Immature natural killer cell (primary cell): ENCODE measurements around the gene TEX22. TPM values are rescaled to one million over a fixed set of nuclear protein-coding genes. Genes with fewer than 3 reads are reported as not detected.

ENCODE experiments used
- DNase-seq, 3 donors: peaks; one replicate each; pipeline ENCODE4 v3.0.0; 2022; ENCODE audit warnings: mixed read lengths in 1 of 3
- H3K27ac Mint-ChIP-seq, 6 donors: one replicate each; pipeline ENCODE4 v1.8.0; 2020; ENCODE audit warnings: mixed read lengths in 6 of 6, mild to moderate bottlenecking in 5 of 6, inconsistent platforms in 4 of 6, moderate library complexity in 3 of 6
- H3K27me3 Mint-ChIP-seq, 3 donors: one replicate each; pipeline ENCODE4 v1.8.0; 2020 to 2021; ENCODE audit warnings: low read depth in 3 of 3, mild to moderate bottlenecking in 3 of 3, mixed read lengths in 3 of 3, moderate library complexity in 3 of 3, inconsistent platforms in 1 of 3
- H3K36me3 Mint-ChIP-seq, 3 donors: one replicate each; pipeline ENCODE4 v1.8.0; 2020; ENCODE audit warnings: mixed read lengths in 3 of 3, inconsistent platforms in 2 of 3, mild to moderate bottlenecking in 2 of 3
- H3K4me1 Mint-ChIP-seq, 2 donors: one replicate each; pipeline ENCODE4 v1.8.0; 2020; ENCODE audit warnings: inconsistent platforms in 2 of 2, mild to moderate bottlenecking in 2 of 2, mixed read lengths in 2 of 2, moderate library complexity in 1 of 2
- H3K4me3 Mint-ChIP-seq, 5 donors: one replicate each; pipeline ENCODE4 v1.8.0; 2020; ENCODE audit warnings: mild to moderate bottlenecking in 5 of 5, mixed read lengths in 5 of 5, inconsistent platforms in 3 of 5, moderate library complexity in 3 of 5
- H3K9me3 Mint-ChIP-seq, 6 donors: one replicate each; pipeline ENCODE4 v1.8.0; 2020; ENCODE audit warnings: mild to moderate bottlenecking in 6 of 6, mixed read lengths in 6 of 6, inconsistent platforms in 4 of 6, moderate library complexity in 3 of 6
- polyA plus RNA-seq, 3 donors: library from polyadenylated mRNA; unstranded; fragments of 300-500 nt; fragmentation: Illumina TruSeq; gene quantifications; one replicate each; pipeline ENCODE4 v1.2.3, GENCODE V29; 2021

TEX22 gene
- polyA plus RNA-seq, 3 donors from 2014 or later: 0.52 to 1.0 (median 0.79) TPM

DNA sequence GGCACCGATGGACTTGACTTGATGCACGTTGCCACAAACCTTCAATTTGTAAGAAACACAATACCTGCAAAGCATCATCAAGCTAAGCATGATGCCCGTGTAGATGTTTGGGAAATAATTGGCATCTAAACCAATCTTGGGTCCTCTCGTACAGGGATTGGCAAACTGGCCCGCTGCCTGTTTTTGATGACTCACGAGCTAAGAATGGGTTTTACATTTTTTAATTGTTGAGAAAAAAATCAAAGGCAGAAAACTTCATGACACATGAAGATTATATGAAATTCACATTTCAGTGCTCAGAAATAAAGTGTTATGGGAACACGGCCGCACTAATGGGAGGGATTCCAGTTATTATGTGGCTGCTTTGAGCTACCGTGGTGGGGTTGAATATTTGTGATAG is 32.2 kb downstream of the TEX22 start:
- Mint-ChIP-seq H3K27me3 (peaks cover 0 to 3% (median 0%) of the 10 kb centered on the region in 3 donors), H3K9me3 (no peaks in the 10 kb centered on the region), H3K4me1 (peaks cover 26 to 35% of the 10 kb centered on the region in 2 donors), H3K4me3 (no peak overlapping the region), H3K36me3 (peaks cover 0 to 3% (median 0%) of the 10 kb centered on the region in 3 donors), H3K27ac (no peak overlapping the region)
- DNase-seq: no peak

- Mint-ChIP-seq H3K4me3 (no peak overlapping the region), H3K27ac (no peak overlapping the region), H3K36me3 (peaks cover 0 to 3% (median 0%) of the 10 kb centered on the region in 3 donors), H3K4me1 (peaks cover 24 to 40% of the 10 kb centered on the region in 2 donors), H3K9me3 (no peaks in the 10 kb centered on the region), H3K27me3 (peaks cover 0 to 3% (median 0%) of the 10 kb centered on the region in 3 donors)
- DNase-seq: no peak
Observed at GRCh38 chr14:105431256-105431655, 32.9 kb downstream of the TEX22 start.

DNA sequence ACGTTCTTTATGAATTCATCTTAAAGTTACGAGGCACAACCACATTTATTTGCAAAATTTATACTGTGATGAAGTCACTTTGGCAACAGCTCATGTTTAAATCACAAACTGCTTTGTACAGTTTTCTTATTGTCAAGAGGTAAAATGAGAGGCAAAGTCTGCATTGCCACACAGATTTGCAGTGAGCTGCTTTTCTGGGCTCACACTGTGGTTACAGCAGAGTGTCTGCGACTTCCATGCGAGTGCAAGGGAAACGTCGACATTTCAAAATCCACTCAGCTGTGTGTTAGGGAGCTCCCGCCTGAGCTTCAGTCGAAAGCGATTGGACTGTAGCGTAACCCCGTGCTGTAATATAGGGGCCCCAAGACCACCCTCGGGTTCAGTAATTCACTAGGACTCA is 34.3 kb downstream of the TEX22 start:
- H3K36me3 Mint-ChIP-seq: no peaks in the 10 kb centered on the region
- peaks cover 0 to 3% (median 0%) of the 10 kb centered on the region in 3 donors for H3K27me3 Mint-ChIP-seq
- peaks cover 12 to 30% of the 10 kb centered on the region in 2 donors for H3K4me1 Mint-ChIP-seq
- no peak for DNase-seq
- no peak overlapping the region for H3K4me3 Mint-ChIP-seq
- no peaks in the 10 kb centered on the region for H3K9me3 Mint-ChIP-seq
- H3K27ac Mint-ChIP-seq: no peak overlapping the region

DNA sequence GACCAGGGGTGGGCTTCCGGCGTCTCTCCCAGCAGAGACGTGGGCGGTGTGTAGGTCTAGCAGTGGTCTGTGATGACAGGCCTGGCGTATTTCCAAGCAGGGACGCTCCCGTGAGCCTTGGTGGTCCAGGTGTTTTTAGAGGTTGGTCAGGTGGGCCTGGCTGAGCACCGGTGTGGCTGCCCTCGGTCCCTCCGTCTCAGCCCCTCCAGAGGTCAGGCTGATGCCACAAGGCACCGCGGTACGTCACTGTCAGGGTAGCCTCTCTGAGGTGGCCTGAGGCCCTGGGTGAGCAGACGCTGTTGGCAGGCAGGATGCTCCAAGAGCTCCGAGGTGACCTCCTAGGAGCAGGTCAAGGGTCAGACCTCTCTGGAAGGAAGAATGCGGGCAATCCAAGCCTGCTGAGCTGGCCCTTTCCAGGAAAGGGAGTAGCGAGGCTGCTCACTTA is 34.8 kb downstream of the TEX22 start:
- H3K4me1 Mint-ChIP-seq: peaks cover 8 to 24% of the 10 kb centered on the region in 2 donors
- H3K27me3 Mint-ChIP-seq: peaks cover 0 to 2% (median 0%) of the 10 kb centered on the region in 3 donors
- no peak overlapping the region for H3K27ac Mint-ChIP-seq
- no peaks in the 10 kb centered on the region for H3K9me3 Mint-ChIP-seq
- DNase-seq: no peak
- no peak overlapping the region for H3K4me3 Mint-ChIP-seq
- no peaks in the 10 kb centered on the region for H3K36me3 Mint-ChIP-seq

- H3K4me3 Mint-ChIP-seq: no peak overlapping the region
- DNase-seq: no peak
- H3K36me3 Mint-ChIP-seq: no peaks in the 10 kb centered on the region
- H3K4me1 Mint-ChIP-seq: peaks cover 6 to 17% of the 10 kb centered on the region in 2 donors
- H3K27ac Mint-ChIP-seq: peak overlapping the region in 1 of 6 donors; percentile 14
- no peaks in the 10 kb centered on the region for H3K9me3 Mint-ChIP-seq
- H3K27me3 Mint-ChIP-seq: peaks cover 0 to 2% (median 0%) of the 10 kb centered on the region in 3 donors
Observed at GRCh38 chr14:105436402-105436801, 38.1 kb downstream of the TEX22 start.

GRCh38 chr14:105436891-105437722 is 38.8 kb downstream of the TEX22 start:
- DNase-seq: no peak
- H3K9me3 Mint-ChIP-seq: no peaks in the 10 kb centered on the region
- H3K4me3 Mint-ChIP-seq: no peak overlapping the region
- peaks cover 0 to 2% (median 0%) of the 10 kb centered on the region in 3 donors for H3K27me3 Mint-ChIP-seq
- peaks cover 0 to 4% (median 4%) of the 10 kb centered on the region in 3 donors for H3K36me3 Mint-ChIP-seq
- peak overlapping the region in 1 of 6 donors; percentile 7 for H3K27ac Mint-ChIP-seq
- H3K4me1 Mint-ChIP-seq: peaks cover 6 to 21% of the 10 kb centered on the region in 2 donors

- H3K4me3 Mint-ChIP-seq: no peak overlapping the region
- H3K27me3 Mint-ChIP-seq: peaks cover 0 to 2% (median 0%) of the 10 kb centered on the region in 3 donors
- H3K4me1 Mint-ChIP-seq: peaks cover 6 to 22% of the 10 kb centered on the region in 2 donors
- H3K27ac Mint-ChIP-seq: no peak overlapping the region
- DNase-seq: no peak
- peaks cover 0 to 4% (median 4%) of the 10 kb centered on the region in 3 donors for H3K36me3 Mint-ChIP-seq
- H3K9me3 Mint-ChIP-seq: no peaks in the 10 kb centered on the region
Observed at GRCh38 chr14:105437723-105438500, 39.6 kb downstream of the TEX22 start.

DNA sequence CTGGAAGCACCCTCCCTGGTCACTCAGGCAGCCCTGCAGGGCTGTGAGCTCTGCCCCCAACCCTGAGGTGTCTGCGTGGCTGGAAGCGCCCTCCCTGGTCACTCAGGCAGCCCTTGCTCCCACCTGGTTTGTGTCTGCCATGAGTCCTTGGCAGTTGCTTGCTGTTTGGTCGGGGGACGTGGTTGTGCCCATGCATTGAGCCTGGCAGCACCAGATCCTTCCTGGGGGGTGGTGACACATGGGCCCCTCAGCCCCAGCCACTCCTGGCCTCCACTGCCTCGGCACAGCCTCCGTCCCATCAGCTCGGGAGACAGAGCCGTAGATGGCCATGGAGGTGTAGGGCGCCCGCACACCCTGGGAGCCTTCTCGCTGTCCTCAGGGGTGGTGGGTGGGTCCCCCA is 40.8 kb downstream of the TEX22 start:
- H3K4me3 Mint-ChIP-seq: no peak overlapping the region
- H3K36me3 Mint-ChIP-seq: peaks cover 0 to 4% (median 4%) of the 10 kb centered on the region in 3 donors
- H3K27ac Mint-ChIP-seq: no peak overlapping the region
- H3K4me1 Mint-ChIP-seq: peaks cover 6 to 22% of the 10 kb centered on the region in 2 donors
- peaks cover 0 to 2% (median 0%) of the 10 kb centered on the region in 3 donors for H3K27me3 Mint-ChIP-seq
- DNase-seq: no peak
- H3K9me3 Mint-ChIP-seq: no peaks in the 10 kb centered on the region

GRCh38 chr14:105439710-105440553 is 41.6 kb downstream of the TEX22 start:
- peaks cover 3 to 19% of the 10 kb centered on the region in 2 donors for H3K4me1 Mint-ChIP-seq
- H3K27ac Mint-ChIP-seq: no peak overlapping the region
- H3K27me3 Mint-ChIP-seq: peaks cover 0 to under 1% (median 0%) of the 10 kb centered on the region in 3 donors
- H3K9me3 Mint-ChIP-seq: no peaks in the 10 kb centered on the region
- peaks cover 0 to 4% (median 4%) of the 10 kb centered on the region in 3 donors for H3K36me3 Mint-ChIP-seq
- DNase-seq: no peak
- no peak overlapping the region for H3K4me3 Mint-ChIP-seq

- H3K4me3 Mint-ChIP-seq: no peak overlapping the region
- no peaks in the 10 kb centered on the region for H3K27me3 Mint-ChIP-seq
- H3K27ac Mint-ChIP-seq: peak overlapping the region in 1 of 6 donors; percentile 61
- H3K4me1 Mint-ChIP-seq: peaks cover under 1 to 13% of the 10 kb centered on the region in 2 donors
- peaks cover 0 to 4% (median 4%) of the 10 kb centered on the region in 3 donors for H3K36me3 Mint-ChIP-seq
- no peak for DNase-seq
- H3K9me3 Mint-ChIP-seq: no peaks in the 10 kb centered on the region
Observed at GRCh38 chr14:105440554-105440900, 42.2 kb downstream of the TEX22 start.

DNA sequence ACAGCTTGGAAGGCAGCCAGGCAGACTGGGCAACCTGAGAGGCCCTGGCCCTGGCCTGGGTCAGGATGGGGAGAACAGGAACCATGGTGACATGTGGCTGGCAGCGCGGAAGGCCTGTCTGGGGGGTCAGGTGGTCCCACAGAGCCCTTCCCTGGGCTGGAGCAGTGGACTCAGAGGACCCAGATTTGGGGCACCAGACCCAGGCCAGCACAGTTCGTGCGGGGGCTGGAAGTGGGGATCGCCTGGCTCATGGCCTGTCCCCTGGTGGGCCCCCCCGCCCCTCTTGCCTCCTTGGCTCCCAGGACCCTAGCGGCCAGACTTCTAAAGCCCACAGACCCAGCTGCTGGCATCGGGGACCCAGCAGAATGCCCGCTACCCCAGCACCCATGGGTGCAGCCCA is 42.7 kb downstream of the TEX22 start:
- no peak overlapping the region for H3K4me3 Mint-ChIP-seq
- no peak for DNase-seq
- H3K4me1 Mint-ChIP-seq: peaks cover 0 to 10% of the 10 kb centered on the region in 2 donors
- no peak overlapping the region for H3K27ac Mint-ChIP-seq
- H3K9me3 Mint-ChIP-seq: no peaks in the 10 kb centered on the region
- H3K36me3 Mint-ChIP-seq: peaks cover 0 to 4% (median 4%) of the 10 kb centered on the region in 3 donors
- H3K27me3 Mint-ChIP-seq: no peaks in the 10 kb centered on the region

DNA sequence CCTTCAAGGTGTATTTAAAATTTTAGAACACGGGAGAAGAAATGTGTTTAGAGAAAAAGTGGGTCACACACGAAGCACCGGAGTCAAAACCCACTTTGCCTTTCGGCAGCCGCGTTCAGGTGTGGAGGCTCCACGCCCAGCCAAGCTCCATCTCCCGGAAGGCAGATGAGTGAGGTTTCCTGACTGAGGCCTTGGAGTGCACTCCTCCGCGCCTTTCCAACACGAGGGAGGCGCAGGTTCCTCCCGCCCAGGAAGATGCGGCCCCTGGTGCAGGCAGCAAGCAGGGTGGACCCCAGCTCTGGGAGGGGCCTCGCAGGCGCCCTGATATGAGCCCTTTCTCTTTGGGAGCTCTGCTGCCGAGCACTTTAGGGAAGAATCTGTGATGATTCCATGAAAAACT is 43.8 kb downstream of the TEX22 start:
- no peak for DNase-seq
- no peak overlapping the region for H3K4me3 Mint-ChIP-seq
- peaks cover 0 to 2% (median 0%) of the 10 kb centered on the region in 3 donors for H3K27me3 Mint-ChIP-seq
- peaks cover 0 to 4% of the 10 kb centered on the region in 2 donors for H3K4me1 Mint-ChIP-seq
- H3K36me3 Mint-ChIP-seq: peaks cover 0 to 4% (median 4%) of the 10 kb centered on the region in 3 donors
- no peaks in the 10 kb centered on the region for H3K9me3 Mint-ChIP-seq
- H3K27ac Mint-ChIP-seq: no peak overlapping the region

DNA sequence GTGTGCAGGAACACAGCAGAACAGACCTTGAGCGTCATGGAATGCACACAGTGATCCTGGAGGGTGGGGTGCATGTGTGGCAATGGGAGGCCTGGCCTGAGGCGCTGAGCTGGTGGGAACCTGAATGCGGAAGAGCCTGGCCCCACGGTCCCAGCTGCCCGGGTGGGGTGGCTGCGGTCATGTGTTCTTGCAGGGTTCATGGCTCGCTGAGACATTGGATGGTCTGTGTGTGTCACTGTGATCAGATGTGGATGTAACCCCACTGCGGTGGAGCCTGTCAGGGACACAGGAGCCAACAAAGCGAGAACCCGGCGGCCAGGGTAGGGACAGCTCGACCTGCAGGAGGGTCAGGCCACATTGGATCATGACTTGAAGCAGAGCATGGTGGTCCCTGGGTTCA is 44.5 kb downstream of the TEX22 start:
- H3K36me3 Mint-ChIP-seq: peaks cover 0 to 4% (median 4%) of the 10 kb centered on the region in 3 donors

More for the DNA sequence above, 44.5 kb downstream of the TEX22 start:
- Mint-ChIP-seq H3K4me1 (peaks cover 0 to 4% of the 10 kb centered on the region in 2 donors), H3K27me3 (peaks cover 0 to 2% (median 0%) of the 10 kb centered on the region in 3 donors), H3K4me3 (no peak overlapping the region), H3K27ac (no peak overlapping the region), H3K9me3 (no peaks in the 10 kb centered on the region)
- DNase-seq: no peak
